Measurements from ENCODE around the gene LPP.

DNA sequence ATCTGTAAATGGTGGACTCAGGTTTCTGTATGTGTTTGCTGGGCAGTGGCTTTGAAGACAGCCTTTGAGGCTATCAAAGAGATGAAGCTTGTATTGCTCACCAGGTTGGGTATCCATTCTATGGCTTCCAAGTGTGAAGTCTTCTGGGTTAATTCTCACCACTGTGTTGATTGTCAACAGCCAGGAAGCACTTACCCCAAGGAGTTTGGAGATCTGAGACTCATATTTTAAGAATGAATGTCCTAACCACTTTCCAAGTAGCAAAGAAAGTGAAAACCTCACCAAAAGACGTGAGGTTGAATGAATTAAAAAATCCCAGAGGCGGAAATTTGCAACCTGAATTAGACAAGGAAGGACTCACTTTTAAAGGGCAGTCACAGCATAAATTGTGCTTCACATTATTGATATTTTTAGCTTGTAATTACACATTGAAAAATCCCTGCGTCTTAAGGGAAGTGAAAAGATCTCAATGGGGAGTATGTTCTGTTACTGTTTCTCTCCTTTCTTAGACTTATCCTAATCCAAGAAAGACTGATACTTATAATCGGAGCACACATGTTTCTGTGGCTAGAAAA is 713.8 kb downstream of the LPP start:
- TF ChIP-seq CTCF (IDR thresholded peaks at IDR 0.05) = no peak
- TF ChIP-seq ZFX (IDR thresholded peaks at IDR 0.05; ENCODE audit: borderline replicate concordance) = no peak

All from 22Rv1 (cell line).